Activated CD8-positive, alpha-beta T cell treated with anti-CD3 and anti-CD28 coated beads for 36 hours (primary cell): ENCODE measurements around the gene MYO5C. TPM values are rescaled to one million over a fixed set of nuclear protein-coding genes. Genes with fewer than 3 reads are reported as not detected.

Experiments
- ATAC-seq: fragments of 200-7000 bp; cut with Tn5 transposase; one replicate; pipeline ENCODE4 v1.10.0; 2021; ENCODE audit warnings: mild to moderate bottlenecking, moderate library complexity
- CTCF ChIA-PET: fragments of 350-600 bp; sonication (Branson Sonifier 250); formaldehyde crosslinking; loops from one replicate; lab custom pipeline; 2021; ENCODE audit warnings: antibody characterized with exemption; lab: Charles Lee
- POLR2A ChIA-PET: fragments of 350-600 bp; sonication (Branson Sonifier 250); formaldehyde crosslinking; loops from one replicate; lab custom pipeline; 2021; ENCODE audit warnings: antibody characterized with exemption; lab: Charles Lee
- DNase-seq: peaks from one replicate; pipeline ENCODE4 v3.0.0-alpha.2; 2020
- H3K27ac Mint-ChIP-seq: one replicate; pipeline ENCODE4 v1.8.0; 2021; ENCODE audit warnings: mild to moderate bottlenecking, mixed read lengths
- H3K27me3 Mint-ChIP-seq: one replicate; pipeline ENCODE4 v1.8.0; 2021; ENCODE audit warnings: mixed read lengths
- H3K36me3 Mint-ChIP-seq: one replicate; pipeline ENCODE4 v1.8.0; 2021; ENCODE audit warnings: low read depth, mixed read lengths
- H3K4me1 Mint-ChIP-seq: one replicate; pipeline ENCODE4 v1.8.0; 2021; ENCODE audit warnings: low read depth, mixed read lengths
- H3K4me3 Mint-ChIP-seq: one replicate; pipeline ENCODE4 v1.8.0; 2021; ENCODE audit warnings: mild to moderate bottlenecking, moderate library complexity, mixed read lengths
- H3K9me3 Mint-ChIP-seq: one replicate; pipeline ENCODE4 v1.8.0; 2021; ENCODE audit warnings: mixed read lengths
- intact Hi-C: fragments of 100-400 bp; cut with micrococcal nuclease; formaldehyde crosslinking; loops from one replicate; pipeline ENCODE4 v1.10.0; 2022
- total RNA-seq, 2 experiments: library from RNA; stranded (reverse); gene quantifications; one replicate each; pipeline ENCODE4 v1.2.3, GENCODE V29; 2021
- TF ChIP-seq, protein P1 (sequence below): fragments of 200-600 bp; IDR thresholded peaks from one replicate; pipeline ENCODE4 v1.8.0; 2022; ENCODE audit warnings: antibody characterized with exemption, mild to moderate bottlenecking

MYO5C gene
- total RNA-seq, 2 experiments from 2014 or later: 1.3 to 1.9 TPM

DNA sequence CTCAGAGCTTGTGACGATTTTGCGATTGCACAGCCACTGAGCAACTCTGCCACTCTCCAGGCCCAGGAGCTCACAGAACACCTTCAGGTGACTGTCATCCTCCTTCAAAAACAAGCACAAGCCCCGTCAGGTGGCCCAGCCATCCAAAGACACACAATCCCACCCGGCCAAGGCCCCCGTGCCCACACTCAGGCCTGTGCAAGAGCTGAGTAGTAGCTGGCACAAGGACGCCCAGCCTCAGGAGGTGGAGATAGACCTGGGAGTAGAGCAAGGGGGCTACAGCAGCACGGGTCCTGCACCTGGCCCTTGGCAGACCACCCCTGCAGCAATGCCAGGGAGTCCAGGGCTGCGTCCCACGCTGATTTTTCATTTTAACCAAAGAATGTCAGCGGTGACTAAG lies 34.6 kb downstream of the MYO5C start:
- H3K27me3 Mint-ChIP-seq: no peaks in the 10 kb centered on the region
- CTCF ChIA-PET: interaction anchor here (1.1 to 2.8 kb wide), 9 partner anchors 10 to 145 kb away, joined by 3 to 12 read pairs (median 3); no protein-coding TSS in a partner anchor
- intact Hi-C loops: loop anchor here (2.0 to 10.0 kb wide), 2 partner anchors 274 to 474 kb away; no protein-coding TSS in a partner anchor
- H3K36me3 Mint-ChIP-seq: peaks cover 3% of the 10 kb centered on the region
- H3K4me1 Mint-ChIP-seq: peaks cover 50% of the 10 kb centered on the region
- POLR2A ChIA-PET: no interaction called here
- ATAC-seq: no peak
- peak overlapping the region; percentile 93 for H3K27ac Mint-ChIP-seq
- TF ChIP-seq, protein P1, sequence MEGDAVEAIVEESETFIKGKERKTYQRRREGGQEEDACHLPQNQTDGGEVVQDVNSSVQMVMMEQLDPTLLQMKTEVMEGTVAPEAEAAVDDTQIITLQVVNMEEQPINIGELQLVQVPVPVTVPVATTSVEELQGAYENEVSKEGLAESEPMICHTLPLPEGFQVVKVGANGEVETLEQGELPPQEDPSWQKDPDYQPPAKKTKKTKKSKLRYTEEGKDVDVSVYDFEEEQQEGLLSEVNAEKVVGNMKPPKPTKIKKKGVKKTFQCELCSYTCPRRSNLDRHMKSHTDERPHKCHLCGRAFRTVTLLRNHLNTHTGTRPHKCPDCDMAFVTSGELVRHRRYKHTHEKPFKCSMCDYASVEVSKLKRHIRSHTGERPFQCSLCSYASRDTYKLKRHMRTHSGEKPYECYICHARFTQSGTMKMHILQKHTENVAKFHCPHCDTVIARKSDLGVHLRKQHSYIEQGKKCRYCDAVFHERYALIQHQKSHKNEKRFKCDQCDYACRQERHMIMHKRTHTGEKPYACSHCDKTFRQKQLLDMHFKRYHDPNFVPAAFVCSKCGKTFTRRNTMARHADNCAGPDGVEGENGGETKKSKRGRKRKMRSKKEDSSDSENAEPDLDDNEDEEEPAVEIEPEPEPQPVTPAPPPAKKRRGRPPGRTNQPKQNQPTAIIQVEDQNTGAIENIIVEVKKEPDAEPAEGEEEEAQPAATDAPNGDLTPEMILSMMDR: no peak
- H3K9me3 Mint-ChIP-seq: no peaks in the 10 kb centered on the region
- DNase-seq: no peak
- no peak overlapping the region for H3K4me3 Mint-ChIP-seq

DNA sequence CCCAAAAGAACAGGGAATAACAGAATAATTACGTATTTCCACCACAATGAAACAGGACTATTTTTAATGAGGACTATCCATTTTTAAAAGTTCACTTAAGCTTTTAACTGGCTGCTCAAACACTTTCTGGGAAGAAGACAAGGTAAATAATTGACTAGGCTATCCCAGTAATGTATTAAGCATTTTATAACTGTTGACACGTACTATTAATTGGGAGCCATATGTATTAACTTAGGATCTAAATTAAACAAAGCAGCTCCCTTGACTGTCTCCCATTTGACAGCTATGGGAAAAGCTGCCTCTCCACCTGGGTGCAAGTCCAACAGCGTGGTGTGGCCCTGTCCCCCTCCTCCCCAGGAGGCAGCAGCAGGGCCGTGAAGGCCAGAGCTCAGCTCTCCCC lies 36.1 kb downstream of the MYO5C start:
- Mint-ChIP-seq H3K4me1 (peaks cover 49% of the 10 kb centered on the region), H3K36me3 (peaks cover 3% of the 10 kb centered on the region), H3K9me3 (no peaks in the 10 kb centered on the region), H3K4me3 (no peak overlapping the region), H3K27me3 (no peaks in the 10 kb centered on the region), H3K27ac (no peak overlapping the region)
- no peak for DNase-seq
- CTCF ChIA-PET: interaction anchor here (1.4 to 5.5 kb wide), 5 partner anchors 9 to 475 kb away, joined by 3 to 49 read pairs (median 5); no protein-coding TSS in a partner anchor
- intact Hi-C loops: loop anchor here (10.0 kb wide), 1 partner anchor 75 kb away; no protein-coding TSS in a partner anchor
- ATAC-seq: no peak
- POLR2A ChIA-PET: interaction anchor here (1.0 kb wide), 1 partner anchor 268 kb away, joined by 3 read pairs; no protein-coding TSS in a partner anchor
- TF ChIP-seq, protein P1: no peak

DNA sequence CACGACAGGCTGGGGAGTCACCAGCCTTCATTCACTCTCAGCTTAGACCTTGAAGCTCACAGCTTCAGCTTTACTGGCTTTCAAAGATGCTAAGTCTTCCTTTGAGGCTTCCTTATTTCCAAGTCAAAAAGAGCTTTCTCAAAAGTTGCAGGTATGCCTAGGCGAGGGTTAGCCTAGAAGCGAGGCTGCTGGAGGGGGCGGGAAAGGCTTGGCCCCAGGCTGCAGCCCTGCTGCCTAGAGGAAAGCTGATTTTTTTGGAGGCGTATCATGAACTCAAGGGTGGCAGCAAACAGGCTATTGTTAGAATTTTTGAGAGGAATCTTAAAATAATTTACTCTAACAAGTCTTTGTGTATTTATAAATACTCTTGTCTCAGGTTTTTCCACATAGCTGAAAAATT lies 37.1 kb downstream of the MYO5C start:
- Mint-ChIP-seq H3K27me3 (no peaks in the 10 kb centered on the region), H3K36me3 (peaks cover 3% of the 10 kb centered on the region), H3K4me1 (peaks cover 40% of the 10 kb centered on the region), H3K4me3 (no peak overlapping the region), H3K9me3 (no peaks in the 10 kb centered on the region), H3K27ac (no peak overlapping the region)
- intact Hi-C loops: loop anchor here (10.0 kb wide), 1 partner anchor 76 kb away; no protein-coding TSS in a partner anchor
- CTCF ChIA-PET: interaction anchor here (0.6 to 5.5 kb wide), 8 partner anchors 10 to 476 kb away, joined by 3 to 49 read pairs (median 6); no protein-coding TSS in a partner anchor
- ATAC-seq (no peak), DNase-seq (no peak)
- TF ChIP-seq, protein P1: no peak
- POLR2A ChIA-PET: no interaction called here

DNA sequence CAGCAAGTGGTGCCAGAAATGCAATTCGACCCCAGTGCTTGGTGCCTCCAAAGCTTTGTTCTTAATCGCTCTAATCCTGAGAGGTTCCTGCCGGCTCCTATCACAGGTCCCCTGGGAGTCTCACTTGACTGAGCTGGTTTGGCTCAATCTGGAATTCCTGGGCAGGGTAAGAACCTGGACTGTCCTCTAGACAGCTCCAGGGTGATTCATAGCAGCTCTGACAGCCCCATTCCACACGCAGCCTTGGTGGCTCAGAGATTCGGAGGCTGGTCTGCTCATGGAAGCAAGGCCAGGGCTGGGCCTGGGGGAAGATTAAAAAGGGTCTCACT lies 37.9 kb downstream of the MYO5C start:
- ChIA-PET POLR2A (interaction anchor here (1.4 kb wide), 1 partner anchor 74 kb away, joined by 3 read pairs; no protein-coding TSS in a partner anchor), CTCF (interaction anchor here (1.0 to 5.5 kb wide), 13 partner anchors 11 to 477 kb away, joined by 3 to 49 read pairs (median 10); no protein-coding TSS in a partner anchor)
- Mint-ChIP-seq H3K27me3 (no peaks in the 10 kb centered on the region), H3K27ac (no peak overlapping the region), H3K4me3 (no peak overlapping the region), H3K36me3 (peaks cover 3% of the 10 kb centered on the region), H3K9me3 (no peaks in the 10 kb centered on the region), H3K4me1 (peaks cover 35% of the 10 kb centered on the region)
- ATAC-seq (no peak), DNase-seq (no peak)
- TF ChIP-seq, protein P1: no peak
- intact Hi-C loops: loop anchor here (10.0 kb wide), 1 partner anchor 77 kb away; no protein-coding TSS in a partner anchor
